HCEC 1CT (cell line): ENCODE results near the gene ARL16.
A peak's percentile ranks its signal among the peaks of the same experiment; 100 is the strongest.

Experiments used
- DNase-seq: peaks from one replicate; pipeline ENCODE4 v3.0.0-alpha.2; 2017

The ARL16 gene

DNA sequence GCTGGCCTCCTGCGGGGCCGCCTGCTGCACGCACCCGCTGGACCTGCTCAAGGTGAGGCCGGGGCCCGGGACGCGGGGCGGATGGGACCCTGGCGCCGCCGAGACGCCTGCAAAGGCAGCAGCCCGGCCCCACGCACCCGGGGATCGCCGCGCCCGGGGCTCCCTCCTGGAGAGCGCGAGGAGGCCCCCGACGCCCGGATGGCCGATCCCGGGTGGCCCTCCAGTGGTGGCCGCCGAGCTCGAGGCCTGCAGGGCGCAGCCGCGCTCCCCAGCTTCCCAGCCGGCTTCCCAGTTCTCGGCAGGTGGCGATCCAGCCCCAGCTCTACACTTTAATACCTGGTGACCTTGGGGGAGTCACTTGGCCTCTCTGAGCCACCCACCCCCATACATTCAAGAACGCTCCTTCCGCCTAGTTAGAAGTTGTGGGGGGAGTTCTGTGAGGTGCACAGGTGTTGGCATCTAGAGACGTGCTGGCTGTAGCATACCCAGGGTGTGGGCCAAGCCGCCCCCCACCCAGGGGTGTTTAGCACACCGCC lies 28.9 kb upstream of the ARL16 start:
- DNase-seq = peak; percentile 30

DNA sequence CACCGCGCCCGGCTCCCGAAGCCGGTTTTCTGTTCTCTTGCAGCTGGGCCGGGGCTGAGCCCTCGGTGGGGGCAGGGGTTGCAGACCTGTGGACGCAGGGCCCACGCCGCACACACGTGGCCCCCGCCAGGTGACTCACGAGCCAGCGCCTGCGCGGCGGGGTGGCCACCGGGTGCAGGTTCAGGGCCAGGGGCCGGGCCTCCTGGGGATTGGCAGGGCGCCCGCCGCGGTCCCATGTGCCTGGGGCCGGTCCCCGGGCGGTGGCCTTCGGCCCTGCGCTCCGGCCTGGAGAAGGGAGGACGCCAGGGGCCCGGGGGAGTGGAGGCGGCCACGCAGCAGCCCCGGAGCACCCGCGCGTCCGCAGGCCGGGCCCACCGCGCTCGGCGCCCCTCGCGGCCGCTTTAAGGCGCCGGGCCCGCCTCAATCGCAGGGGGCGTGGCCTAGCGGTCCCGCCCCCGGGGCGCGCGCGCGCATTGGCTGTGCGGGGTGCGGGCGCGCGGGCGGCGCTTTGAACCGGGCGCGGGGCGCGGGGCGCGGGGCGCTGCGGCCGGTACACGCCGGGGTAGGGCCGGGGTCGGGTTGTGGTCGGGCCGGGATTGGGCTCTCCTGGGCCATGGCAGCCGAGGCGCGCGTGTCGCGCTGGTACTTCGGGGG lies 28.3 kb upstream of the ARL16 start, which contains the start of gene SLC25A10:
TSS of gene SLC25A10 (plus strand) at position 471 of the 654 bp plus-strand sequence. CDS start at position 614, 143 bp downstream.
- DNase-seq = peak; percentile 69

DNA sequence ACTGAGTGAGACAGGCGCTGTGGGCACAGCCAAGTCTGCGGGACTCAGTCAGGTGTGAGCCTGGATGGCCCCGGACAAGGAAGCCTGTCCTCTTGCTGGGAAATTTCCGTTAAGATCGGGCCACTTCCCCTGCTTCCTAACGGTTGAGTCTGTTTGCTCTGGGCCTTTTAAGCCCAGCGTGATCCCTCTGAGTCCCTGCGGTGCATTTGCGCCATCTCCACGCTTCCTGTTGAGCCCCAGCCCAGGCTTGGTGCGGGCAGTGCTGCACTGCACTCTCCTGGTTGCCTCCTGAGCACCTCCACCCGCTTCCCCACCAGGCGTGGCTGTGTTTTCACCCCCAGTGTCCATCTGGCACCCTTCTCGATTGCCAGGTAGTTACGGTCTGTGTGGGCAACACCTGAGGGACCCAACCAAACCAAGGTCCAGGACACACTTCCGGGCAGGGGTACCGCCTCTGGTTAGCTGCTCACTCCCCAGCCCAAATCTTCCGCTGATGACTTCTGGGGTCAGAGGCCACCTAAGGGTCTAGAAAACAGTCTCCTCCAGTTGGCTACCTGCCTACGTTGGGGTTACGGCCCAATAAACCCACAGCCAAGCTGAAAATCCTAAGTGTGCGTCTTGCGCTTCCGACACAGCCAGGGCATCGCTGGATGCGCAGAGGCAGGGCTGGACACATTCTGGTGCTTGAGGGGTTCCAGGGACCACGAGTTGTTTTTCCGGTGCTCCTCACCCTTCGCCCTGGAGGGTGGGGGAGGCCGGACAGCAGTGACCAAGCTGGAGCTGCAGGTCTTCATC lies 27.1 kb upstream of the ARL16 start:
- no peak for DNase-seq

DNA sequence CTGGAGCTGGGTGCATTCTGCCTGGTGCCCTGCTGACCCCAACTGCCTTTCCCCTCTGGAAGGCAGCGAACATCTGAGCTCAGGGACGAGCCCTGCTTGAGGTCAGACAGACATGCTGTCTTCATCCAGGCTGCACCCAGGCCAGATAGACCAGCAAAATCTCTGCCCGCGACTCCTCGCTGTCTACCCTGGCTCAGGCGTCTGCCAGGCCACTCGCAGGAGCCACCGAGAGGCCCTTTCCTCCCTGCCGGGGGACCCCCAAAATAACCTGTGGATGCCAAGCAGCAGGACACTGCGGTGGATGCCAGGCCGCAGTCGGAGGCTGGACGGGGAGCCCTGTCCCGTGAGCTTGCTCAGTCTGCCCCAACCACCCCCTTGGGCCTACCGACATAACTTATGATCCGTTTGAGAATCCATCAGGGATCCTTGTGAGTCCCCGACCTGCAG lies 25.2 kb upstream of the ARL16 start:
- no peak for DNase-seq

DNA sequence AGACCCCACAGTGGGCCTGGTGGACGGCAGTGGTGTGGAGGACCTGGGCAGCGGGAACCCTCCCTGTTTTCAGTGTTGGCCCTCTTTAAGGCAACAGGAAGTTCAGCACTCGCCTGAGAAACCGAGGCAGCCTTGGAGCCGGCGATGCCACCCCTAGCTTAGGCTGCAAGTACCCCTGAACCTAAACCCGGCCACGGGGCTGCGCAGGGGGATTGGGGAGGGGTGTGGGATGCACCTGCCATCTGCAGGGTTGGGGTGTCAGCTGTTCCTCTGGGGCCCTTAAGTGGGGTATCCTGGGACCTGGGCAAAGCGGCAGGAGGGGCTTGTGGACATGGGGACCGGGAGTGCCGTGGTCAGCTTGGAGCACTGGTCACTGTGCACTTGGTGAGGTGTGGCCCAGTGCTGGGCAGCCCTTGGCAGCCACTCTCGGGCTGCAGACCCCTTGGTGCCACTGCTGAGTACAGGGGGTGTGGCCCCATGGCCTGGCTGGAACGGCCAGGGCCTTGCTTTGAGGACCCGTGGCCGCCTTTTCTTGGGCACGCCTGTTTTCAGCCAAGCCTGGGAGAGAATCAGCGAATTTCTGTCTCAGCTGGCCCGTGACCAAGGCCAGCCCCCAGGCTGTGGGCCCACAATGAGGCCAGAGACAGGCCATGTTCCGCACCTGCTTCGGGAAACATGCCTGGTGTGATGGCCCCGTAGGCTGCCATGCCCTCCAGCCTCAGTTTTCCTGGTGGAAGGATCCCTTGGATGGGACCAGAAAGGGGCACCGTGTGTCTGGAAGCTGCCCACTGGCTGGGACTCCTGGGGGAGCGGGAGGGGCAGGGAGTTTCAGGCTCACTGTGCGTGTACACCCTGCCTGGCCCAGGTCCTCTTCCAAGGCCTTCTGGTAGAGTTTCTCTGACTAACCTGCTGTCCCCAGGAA lies 24.4 kb upstream of the ARL16 start:
- no peak for DNase-seq

DNA sequence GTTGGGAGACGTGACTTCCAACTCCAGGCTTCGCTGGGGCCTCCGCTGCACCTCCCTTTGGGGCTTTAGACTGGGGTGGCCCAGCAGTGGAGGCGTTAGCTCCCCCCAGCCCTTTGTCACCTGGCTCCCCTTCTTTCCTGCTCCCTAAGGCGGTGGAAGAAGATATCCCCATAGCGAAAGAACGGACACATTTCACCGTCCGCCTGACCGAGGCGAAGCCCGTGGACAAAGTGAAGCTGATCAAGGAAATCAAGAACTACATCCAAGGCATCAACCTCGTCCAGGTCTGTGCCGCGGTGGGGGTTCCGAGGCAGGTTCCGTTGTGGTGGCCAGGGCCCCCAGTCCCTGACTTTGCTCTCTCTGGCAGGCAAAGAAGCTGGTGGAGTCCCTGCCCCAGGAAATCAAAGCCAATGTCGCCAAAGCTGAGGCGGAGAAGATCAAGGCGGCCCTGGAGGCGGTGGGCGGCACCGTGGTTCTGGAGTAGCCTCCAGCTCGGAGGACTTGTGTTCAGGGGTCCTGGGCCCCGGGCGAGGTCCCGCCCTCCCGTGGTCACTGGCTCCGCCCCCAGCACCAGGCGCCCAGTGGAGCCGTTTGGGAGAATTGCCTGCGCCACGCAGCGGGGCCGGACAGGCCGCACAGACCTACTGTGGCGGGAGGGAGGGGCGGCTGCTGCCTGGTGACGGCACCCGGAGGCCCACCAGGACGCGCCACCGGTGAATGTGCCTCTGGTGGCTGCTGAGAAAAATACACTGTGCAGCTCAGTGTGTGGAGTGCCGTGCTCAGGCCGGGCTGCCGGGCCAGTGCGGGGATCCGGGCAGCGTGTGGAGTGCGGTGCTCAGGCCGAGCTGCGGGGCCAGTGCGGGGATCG lies 23.4 kb upstream of the ARL16 start:
- DNase-seq = no peak

DNA sequence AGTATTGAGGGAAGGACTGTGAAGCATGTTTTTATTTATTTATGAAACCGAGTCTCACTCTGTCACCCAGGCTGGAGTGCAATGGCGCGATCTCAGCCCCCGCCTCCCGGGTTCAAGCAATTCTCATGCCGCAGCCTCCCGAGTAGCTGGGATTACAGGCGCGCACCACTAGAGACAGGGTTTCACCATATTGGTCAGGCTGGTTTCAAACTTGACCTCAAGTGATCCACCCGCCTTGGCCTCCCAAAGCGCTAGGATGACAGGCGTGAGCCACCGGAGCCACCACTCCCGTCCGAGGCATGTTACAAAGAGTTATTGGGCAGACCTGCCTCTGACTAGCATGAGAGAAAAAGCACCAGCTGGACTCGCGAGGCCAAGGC lies 22.6 kb upstream of the ARL16 start:
- no peak for DNase-seq

DNA sequence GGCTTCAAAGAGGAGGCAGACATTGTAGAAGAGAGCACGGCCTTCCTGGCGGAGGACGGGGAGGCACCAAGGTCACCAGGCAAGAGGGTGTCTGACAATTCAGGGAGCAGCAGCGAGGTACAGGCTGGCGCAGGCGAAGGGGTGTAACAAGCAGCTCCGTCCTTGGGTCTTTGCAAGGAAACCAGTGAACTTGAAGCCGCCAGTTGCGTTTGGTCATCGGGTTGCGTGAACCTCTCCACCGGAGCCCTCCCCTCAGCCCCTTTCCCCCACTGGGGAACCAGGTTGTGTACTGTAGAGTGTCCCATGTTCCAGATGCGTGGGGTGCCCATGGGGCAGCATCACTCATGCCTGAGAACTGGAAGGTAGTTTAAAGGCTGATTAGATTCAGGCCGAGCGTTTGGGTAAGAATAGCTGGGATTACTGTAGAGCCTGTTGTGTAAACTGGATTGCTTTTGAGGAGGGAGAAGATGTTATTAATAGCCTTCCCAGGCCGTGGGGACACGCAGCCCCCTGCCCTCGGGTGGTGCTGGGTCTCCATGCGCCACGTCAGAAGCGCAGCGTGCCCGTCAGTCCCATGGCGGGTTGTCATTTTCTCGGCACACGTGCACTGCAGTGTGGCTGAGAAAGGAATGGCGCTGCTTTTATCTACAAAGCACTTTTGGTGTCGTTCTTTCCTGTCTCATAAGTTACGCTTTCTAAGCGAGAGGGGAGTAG lies 22.1 kb upstream of the ARL16 start:
- DNase-seq = no peak

DNA sequence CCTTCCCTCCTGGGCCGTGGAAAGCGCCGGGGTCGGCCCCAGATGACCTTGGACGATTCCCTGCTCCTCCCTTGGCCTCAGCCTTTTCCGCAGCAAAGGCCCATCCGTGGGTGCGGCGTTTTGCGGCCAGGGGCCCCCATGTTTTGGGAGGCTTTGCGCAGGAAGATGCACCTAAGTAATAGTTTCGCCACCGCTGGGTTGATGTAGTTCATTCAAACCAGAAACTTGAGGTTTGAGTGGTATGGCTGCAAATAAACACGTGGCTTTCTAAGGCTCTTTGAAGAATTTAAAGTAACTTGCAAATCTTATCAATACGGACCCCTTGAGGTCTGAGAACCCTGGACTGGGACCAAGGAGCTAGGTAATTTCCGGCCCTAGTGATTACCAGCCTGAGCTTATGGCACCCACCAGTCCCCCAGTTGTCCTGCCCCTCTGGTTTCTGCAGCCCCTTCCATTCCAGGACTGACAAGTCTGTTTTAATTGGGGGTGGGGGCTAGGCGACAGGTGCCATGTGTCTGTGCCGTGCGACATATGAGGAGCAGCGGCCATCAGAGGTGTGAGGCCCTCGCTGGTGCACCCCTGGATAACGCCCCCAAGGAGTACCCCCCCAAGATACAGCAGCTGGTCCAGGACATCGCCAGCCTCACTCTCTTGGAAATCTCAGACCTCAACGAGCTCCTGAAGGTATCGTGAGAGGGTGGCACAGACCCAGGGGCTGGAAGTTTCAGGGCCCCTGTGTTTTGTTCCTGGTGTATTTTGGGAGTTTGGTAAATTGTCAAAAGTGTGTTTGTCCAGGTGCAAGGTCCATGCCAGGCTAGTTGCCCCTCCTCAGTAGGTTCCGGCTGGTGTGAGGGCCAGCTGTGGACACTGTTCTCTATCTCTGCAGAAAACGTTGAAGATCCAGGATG lies 20.4 kb upstream of the ARL16 start:
- no peak for DNase-seq

DNA sequence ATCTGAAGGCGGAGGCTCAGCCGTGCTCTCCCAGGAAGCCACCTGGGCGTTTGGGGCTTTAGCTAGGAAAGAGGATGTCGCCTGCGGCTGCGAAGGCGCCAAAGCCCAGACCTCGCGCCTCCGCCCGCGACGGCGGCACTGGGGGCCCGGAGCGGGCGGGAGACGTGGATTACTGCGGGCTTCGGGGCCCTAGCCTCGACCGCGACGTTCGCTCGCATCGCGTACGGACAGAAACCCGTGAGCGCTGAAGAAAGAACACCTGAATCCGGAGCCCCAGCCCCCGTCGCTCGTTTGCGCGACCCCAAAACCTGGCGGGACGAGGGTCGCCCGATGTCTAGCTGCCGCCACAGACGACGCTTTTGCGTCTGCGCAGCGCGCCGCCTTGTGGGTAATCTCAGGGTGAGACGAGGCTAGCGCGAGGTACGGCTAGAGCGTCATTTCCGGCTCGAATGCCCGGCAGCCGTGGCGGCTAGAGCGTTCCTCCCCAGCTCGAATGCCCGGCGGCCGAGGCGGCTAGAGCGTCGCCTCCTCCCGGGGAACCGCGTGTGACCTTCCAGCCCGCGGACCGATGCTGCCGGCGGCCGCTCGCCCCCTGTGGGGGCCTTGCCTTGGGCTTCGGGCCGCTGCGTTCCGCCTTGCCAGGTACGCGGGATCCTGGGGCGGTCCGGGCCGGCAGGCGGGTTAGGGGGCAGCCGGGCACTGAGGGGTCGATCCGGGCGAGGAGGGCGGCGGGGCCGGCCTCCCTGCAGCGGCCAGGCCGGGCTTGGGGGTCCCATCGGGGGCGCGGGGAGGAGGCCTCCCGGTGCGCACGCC lies 19.5 kb upstream of the ARL16 start, which contains the start of gene MRPL12:
TSS of gene MRPL12 (plus strand) at position 434 of the 813 bp plus-strand sequence. CDS start at position 569, 135 bp downstream.
- peak; percentile 92 for DNase-seq

DNA sequence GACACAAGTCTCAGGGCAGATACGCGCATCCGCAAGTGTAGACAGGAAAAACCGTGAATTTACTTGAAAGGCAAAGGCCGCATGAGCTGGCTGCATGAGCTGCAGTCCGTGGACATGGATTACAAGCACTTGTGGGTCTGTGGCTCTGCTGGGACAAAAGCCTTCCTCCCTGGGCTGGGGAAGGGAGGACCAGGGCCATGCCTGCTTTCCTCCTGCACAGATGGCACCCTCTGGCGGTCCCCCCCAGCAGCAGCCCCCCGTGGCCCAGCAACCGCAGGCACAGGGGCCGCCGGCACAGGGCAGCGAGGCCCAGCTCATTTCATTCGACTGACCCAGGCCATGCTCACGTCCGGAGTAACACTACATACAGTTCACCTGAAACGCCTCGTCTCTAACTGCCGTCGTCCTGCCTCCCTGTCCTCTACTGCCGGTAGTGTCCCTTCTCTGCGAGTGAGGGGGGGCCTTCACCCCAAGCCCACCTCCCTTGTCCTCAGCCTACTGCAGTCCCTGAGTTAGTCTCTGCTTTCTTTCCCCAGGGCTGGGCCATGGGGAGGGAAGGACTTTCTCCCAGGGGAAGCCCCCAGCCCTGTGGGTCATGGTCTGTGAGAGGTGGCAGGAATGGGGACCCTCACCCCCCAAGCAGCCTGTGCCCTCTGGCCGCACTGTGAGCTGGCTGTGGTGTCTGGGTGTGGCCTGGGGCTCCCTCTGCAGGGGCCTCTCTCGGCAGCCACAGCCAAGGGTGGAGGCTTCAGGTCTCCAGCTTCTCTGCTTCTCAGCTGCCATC lies 17.9 kb upstream of the ARL16 start:
- DNase-seq = no peak

DNA sequence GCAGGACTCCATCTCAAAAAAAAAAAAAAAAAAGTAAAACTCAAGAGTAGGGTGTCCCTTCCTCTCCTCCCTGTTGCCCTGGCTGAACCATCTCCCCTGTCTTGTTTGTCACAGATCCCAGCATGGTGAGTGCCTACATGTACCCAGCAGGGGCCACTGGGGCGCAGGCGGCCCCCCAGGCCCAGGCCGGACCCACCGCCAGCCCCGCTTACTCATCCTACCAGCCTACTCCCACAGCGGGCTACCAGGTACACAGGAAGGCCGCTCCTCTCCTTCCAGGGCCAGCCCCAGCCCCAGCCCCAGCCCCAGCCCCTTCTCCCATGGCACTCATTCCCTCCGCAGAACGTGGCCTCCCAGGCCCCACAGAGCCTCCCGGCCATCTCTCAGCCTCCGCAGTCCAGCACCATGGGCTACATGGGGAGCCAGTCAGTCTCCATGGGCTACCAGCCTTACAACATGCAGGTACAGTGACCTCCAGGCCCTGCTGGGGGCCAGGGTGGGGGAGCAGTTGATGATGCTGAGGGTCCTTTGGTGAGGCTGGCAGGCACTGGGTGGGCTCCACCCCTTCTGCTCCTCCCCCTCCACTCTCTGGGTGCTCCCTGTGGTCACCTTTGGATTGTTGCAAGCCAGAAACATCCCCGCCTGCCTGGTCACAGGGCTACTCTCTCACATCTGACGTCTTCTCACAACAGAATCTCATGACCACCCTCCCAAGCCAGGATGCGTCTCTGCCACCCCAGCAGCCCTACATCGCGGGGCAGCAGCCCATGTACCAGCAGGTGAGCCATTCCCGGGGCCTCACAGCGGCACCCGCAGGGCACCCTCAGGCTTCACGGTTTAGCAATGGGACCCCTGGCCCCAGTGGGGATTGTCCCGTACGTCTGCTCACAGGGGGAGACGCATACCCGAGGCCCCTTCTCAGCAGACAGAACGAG lies 17.0 kb upstream of the ARL16 start:
- no peak for DNase-seq

DNA sequence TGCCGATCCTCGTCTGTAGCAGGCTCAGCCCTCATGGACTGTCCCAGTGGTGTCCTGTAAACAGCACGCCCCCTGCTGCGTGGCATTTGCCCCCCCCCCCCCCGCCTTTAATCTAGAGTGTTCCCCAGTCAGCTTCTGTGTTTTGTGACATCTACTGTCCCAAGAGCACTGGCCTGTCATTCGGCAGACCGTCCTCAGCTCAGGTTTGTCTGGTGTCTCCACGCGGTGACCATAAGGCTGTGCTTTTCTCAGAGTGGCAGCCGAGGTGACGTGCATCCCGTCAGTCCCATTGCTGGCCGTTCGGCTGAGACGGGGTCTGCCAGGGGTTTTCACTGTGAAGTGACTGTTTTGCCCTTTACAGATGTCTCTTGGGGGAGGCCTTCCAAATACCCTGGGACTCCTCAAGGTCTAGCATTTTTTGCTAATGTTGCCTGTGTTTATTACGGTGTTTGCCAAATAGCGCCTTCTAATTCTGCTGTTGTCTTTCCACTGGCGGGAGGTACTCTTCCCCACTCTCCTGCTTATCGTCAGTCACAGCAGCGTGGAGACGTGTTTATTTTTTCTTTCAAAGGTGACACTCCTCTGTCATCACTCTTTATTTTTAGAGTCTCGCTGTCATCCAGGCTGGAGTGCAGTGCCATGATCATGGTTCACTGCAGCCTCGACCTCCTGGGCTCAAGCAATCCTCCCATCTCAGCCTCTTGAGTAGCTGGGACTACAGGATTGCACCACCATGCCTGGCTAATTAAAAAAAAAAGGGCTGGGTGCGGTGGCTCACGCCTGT lies 13.9 kb upstream of the ARL16 start:
- DNase-seq = no peak

DNA sequence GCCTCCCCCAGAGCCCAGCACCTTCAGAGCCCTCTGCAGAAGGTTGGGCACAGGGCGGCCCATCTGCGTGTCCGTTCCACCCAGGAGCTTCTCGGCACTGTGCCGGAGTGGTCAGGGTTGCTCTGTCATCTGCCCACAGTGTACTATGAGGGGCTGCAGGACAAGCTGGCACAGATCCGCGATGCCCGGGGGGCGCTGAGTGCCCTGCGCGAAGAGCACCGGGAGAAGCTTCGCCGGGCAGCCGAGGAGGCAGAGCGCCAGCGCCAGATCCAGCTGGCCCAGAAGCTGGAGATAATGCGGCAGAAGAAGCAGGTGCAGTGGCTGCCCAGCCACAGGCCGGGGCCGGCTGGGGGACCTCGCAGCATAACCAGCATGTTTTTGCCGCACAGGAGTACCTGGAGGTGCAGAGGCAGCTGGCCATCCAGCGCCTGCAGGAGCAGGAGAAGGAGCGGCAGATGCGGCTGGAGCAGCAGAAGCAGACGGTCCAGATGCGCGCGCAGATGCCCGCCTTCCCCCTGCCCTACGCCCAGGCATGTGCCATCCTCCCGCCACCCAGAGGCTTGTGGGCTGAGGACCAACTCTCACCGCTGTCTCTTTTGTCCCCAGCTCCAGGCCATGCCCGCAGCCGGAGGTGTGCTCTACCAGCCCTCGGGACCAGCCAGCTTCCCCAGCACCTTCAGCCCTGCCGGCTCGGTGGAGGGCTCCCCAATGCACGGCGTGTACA lies 12.8 kb upstream of the ARL16 start:
- no peak for DNase-seq

DNA sequence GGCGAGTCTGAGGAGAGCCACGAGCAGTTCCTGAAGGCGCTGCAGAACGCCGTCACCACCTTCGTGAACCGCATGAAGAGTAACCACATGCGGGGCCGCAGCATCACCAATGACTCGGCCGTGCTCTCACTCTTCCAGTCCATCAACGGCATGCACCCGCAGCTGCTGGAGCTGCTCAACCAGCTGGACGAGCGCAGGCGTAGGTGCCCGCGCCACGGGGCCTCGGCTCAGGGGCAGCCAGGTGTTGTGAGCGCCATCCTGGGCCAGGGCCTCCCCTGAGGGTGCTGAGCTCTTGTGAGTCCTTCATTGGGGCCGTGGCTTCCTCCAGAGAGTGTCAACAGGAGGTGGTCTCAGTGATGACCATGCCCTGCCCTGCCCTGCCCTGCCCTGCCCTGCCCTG lies 12.2 kb upstream of the ARL16 start:
- no peak for DNase-seq

DNA sequence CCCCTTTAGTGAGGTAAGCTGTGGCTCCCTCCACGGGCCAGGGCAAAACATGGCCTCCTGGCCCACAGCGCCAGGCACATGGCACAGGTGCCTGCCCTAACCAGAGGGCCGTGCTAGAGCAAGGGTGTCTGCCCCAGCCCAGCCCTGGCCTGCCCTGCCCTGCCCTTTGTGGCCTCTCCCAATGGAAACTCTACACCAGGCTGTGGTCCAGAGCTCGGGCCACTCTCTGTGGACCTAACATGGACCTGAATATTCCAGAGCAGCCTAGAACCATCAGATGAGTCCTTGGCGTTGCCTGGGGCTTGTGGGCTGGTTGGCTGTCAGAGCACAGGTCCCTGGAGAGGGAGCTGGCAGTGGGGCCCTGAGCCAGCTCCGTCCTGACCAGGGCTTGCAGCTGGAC lies 11.6 kb upstream of the ARL16 start:
- DNase-seq = no peak
